Activated effector memory CD4-positive, alpha-beta T cell treated with anti-CD3 and anti-CD28 coated beads, Interleukin-2, amount 50 U/mL, for 16 hours (primary cell): ENCODE results near the gene SLC34A3.

Experiments used
- DNase-seq: peaks from one replicate; pipeline ENCODE4 v3.0.0-alpha.2; 2020

The SLC34A3 gene

DNA sequence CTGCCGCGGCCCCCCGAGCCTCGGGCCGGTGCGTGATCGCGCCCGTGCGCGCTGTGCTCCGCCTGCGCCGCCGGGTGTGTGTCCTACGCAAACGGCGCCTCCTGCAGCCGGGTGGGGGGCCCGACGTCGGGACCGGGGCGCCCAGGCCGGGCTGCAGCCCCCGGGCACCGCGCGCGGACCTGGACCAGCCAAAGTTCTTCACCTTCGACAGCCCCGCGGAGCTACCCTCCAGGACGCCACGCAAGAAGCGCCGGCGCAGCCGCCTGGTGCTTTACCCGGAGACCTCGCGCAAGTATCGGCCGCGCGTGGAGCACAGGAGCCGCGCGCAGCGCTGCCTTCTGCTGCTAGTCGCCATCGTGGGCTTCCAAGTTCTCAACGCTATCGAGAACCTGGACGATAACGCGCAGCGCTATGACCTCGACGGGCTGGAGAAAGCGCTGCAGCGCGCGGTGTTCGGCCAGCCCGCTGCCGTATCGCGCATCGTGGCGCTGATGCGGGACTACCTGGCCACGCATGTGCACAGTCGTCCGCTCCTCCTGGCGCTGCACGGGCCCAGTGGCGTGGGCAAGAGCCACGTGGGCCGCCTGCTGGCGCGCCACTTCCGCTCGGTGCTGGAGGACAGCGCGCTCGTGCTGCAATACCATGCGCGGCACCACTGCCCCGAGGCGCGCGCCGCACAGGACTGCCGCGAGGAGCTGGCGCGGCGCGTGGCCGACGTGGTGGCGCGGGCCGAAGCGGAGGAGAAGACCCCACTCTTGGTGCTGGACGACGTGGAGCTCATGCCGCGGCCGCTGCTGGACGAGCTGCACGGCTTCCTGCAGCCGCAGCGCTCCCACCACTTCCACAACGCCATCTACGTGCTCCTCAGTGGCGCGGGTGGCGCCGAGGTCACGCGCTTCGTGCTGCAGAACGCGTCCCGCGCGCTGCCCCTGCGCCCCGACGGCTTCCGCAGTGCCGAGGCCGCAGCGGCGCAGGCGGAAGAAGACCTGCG, 48.3 kb downstream of the SLC34A3 start:
- no peak for DNase-seq

DNA sequence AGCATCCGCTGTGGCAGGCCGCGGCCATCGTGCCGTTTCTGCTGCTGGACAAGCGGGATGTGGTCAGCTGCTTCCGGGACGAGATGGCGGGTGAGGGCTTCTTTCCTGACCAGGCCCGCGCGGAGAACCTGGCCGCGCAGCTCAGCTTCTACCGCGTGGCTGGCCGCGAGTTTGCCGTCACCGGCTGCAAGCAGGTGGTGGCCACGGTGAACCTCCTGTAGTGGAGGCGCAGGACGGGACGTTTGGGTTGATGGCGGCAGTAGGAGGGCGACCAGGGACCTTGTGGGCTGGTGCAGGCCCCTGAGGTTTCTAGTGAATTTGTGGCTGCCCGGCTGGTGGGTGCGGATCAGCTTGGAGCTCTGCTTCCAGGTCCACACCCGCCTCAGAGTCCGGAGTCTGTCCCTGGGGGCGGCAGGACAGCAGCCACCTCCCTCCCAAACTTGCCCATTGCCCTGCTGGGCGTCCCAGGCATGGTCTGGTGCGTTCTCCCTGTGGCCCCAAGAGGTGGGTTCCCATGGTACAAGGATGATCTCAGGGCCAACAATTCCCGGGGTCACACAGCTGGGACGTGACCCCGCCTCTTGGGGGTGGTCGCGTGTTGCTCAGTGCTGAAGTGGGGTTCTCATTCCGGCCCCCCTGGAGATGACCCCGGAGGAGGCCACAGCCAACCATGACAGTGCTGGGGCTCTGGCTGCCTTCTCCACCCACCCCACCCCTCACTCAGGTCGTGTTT, 49.2 kb downstream of the SLC34A3 start:
- DNase-seq, result no peak

DNA sequence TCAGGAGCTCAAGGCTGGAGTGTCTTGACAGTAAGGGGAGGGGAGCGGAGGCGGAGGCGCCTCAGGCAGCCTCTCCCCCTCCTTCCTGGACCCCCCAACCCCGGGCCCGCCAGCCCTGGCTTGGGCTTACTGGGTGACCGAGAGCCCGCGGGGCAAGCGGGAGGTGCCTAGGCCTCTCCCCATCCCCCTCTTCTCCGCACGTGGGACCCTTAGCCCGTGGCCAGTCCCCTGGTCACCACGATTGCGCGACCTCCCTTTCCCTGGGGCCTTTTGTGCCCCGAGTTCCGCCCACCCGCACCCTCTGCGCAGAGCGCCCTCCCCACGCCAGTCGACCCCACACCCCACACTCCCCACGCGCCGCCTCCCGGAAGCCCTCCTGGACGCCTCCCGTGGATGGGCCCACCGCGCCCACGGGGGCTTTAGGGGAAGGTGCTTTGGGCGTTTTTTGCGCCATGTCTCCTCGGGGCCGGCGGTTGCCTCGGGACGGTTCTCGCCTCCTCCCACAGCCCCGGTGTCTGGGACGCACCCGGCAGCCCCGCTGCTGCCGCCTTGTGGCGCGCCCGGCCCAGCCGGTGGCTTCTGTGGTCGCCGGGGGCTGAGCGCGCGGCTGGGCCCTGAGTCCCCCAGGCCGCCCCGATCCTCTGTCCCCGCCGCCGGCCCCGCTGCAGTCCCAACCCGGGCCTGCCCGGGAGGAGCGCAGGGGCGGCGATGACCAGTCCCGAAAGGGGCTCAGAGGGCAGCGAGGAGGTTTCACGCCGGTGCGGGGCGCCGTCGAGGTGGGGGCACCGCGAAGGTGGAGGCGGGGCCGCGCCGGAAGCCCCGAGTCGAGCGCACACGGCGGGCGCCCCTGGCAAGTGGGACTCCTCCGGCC, 50.0 kb downstream of the SLC34A3 start:
- DNase-seq, result no peak

DNA sequence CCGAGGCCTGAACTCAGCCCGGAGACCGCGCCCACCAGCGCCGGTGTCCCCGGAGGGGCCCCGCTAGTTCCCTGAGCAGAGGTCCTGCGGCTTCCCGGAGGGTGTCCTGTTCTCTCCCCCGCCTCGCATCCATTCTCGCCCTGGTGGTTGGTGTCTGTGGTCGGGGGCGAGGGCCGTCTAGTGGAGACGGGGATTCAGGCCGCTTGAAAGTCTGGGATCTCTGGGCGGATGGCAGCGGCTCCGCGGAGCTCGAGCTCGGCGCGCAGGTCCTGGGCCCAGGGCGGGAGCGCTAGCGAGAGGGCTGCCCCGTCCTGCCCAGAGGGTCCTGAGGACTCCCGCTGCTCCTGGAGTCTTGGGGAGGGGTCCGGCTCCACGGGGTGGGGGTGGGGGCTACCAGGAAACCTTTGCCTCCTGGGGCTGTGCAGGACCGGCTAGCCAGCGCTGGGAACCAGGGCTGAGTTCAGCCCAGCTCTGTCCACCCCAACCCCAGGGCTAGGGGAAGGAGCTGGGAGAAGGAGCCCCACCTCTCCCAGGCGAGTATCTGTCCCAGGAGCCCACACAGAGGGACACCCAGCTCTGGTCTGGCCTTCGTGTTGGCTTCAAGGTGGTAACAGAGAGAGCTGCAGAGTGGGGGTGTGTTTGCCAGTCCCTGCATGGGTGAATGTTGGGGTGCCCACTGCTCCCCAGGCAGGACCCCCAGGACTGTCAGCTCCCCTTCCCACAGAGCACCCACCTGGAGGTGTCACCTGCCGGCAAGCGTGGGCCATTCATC, 50.8 kb downstream of the SLC34A3 start:
- no peak for DNase-seq
